MCF 10A (cell line): ENCODE measurements around the gene MLF1. TPM values are rescaled to one million over a fixed set of nuclear protein-coding genes. Genes with fewer than 3 reads are reported as not detected.
"Not testable (repeated sequence)": the region's sequence is repeated elsewhere in the genome, so short reads cannot be mapped to it uniquely, and the experiment has no call there.

Experiments
- BruUV-seq: library from RNA; stranded (reverse); fragments of 400-500 nt; replicated peaks from 2 replicates; lab custom pipeline; 2021; lab: Mats Ljungman, UMichigan
- CTCF ChIA-PET: fragments of 300-600 bp; sonication (Branson Sonifier 250); formaldehyde crosslinking; extraction: SDS; loops from one replicate; lab custom pipeline; 2021; ENCODE audit warnings: antibody characterized with exemption, inconsistent platforms; lab: Yijun Ruan, JAX
- POLR2A ChIA-PET: fragments of 300-600, 350-650 bp; sonication (Branson Sonifier 250); formaldehyde crosslinking; extraction: SDS; loops from one replicate; lab custom pipeline; 2020; ENCODE audit warnings: antibody characterized with exemption, inconsistent platforms; lab: Yijun Ruan, JAX
- DNase-seq: peaks from one replicate; pipeline ENCODE4 v3.0.0-alpha.2; 2018; ENCODE audit not compliant: unreplicated experiment
- H3K27ac Mint-ChIP-seq: one replicate; pipeline ENCODE4 v1.8.0; 2022; ENCODE audit warnings: mild to moderate bottlenecking, low read depth, mixed read lengths; ENCODE audit not compliant: unreplicated experiment
- H3K27me3 Mint-ChIP-seq: one replicate; pipeline ENCODE4 v1.8.0; 2022; ENCODE audit warnings: mixed read lengths; ENCODE audit not compliant: insufficient read depth, unreplicated experiment
- H3K36me3 Mint-ChIP-seq: one replicate; pipeline ENCODE4 v1.8.0; 2022; ENCODE audit warnings: mild to moderate bottlenecking, moderate library complexity, mixed read lengths; ENCODE audit not compliant: insufficient read depth, unreplicated experiment
- H3K4me1 Mint-ChIP-seq: one replicate; pipeline ENCODE4 v1.8.0; 2022; ENCODE audit warnings: mixed read lengths; ENCODE audit not compliant: insufficient read depth, unreplicated experiment
- H3K4me3 Mint-ChIP-seq: one replicate; pipeline ENCODE4 v1.8.0; 2022; ENCODE audit warnings: mild to moderate bottlenecking, moderate library complexity, mixed read lengths; ENCODE audit not compliant: unreplicated experiment
- H3K9me3 Mint-ChIP-seq: one replicate; pipeline ENCODE4 v1.8.0; 2022; ENCODE audit warnings: mixed read lengths; ENCODE audit not compliant: unreplicated experiment
- intact Hi-C: fragments of 100-400 bp; cut with micrococcal nuclease; formaldehyde crosslinking; loops from 2 replicates; pipeline ENCODE4 v1.14.1; 2022
- total RNA-seq: library from RNA; stranded (reverse); gene quantifications from 2 replicates; pipeline ENCODE4 v1.2.3, GENCODE V29; 2022
- TF ChIP-seq, protein P1 (sequence below): fragments of 200-600 bp; IDR thresholded peaks from one replicate; pipeline ENCODE4 v1.8.0; 2022; ENCODE audit warnings: antibody characterized with exemption, mild to moderate bottlenecking; ENCODE audit not compliant: unreplicated experiment

Gene MLF1
- total RNA-seq, 1 experiment from 2014 or later: 6.8 TPM

GRCh38 chr3:158539414-158540014 is 31.5 kb upstream of the MLF1 start:
- peak; percentile 61 for DNase-seq
- intact Hi-C loops: loop anchor here (1.0 to 10.0 kb wide), 3 partner anchors 105 to 445 kb away; partner anchors contain the start of gene GFM1
- ChIA-PET POLR2A (interaction anchor here (0.7 to 1.9 kb wide), 2 partner anchors 105 to 188 kb away, joined by 3 to 10 read pairs; partner anchors contain the start of gene GFM1), CTCF (interaction anchor here (0.6 to 3.2 kb wide), 33 partner anchors 9 to 1014 kb away, joined by 3 to 25 read pairs (median 4); partner anchors contain the start of genes GFM1, MLF1 and RSRC1)
- Mint-ChIP-seq H3K36me3 (no peaks in the 10 kb centered on the region), H3K4me1 (no peaks in the 10 kb centered on the region), H3K9me3 (no peaks in the 10 kb centered on the region), H3K27me3 (no peaks in the 10 kb centered on the region), H3K4me3 (no peak overlapping the region), H3K27ac (no peak overlapping the region)
- no TSS peak for BruUV-seq
- TF ChIP-seq, protein P1, sequence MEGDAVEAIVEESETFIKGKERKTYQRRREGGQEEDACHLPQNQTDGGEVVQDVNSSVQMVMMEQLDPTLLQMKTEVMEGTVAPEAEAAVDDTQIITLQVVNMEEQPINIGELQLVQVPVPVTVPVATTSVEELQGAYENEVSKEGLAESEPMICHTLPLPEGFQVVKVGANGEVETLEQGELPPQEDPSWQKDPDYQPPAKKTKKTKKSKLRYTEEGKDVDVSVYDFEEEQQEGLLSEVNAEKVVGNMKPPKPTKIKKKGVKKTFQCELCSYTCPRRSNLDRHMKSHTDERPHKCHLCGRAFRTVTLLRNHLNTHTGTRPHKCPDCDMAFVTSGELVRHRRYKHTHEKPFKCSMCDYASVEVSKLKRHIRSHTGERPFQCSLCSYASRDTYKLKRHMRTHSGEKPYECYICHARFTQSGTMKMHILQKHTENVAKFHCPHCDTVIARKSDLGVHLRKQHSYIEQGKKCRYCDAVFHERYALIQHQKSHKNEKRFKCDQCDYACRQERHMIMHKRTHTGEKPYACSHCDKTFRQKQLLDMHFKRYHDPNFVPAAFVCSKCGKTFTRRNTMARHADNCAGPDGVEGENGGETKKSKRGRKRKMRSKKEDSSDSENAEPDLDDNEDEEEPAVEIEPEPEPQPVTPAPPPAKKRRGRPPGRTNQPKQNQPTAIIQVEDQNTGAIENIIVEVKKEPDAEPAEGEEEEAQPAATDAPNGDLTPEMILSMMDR: peak; percentile 51

GRCh38 chr3:158540066-158540465 is 30.9 kb upstream of the MLF1 start:
- no peaks in the 10 kb centered on the region for H3K9me3 Mint-ChIP-seq
- DNase-seq: no peak
- H3K27me3 Mint-ChIP-seq: no peaks in the 10 kb centered on the region
- H3K4me1 Mint-ChIP-seq: no peaks in the 10 kb centered on the region
- H3K36me3 Mint-ChIP-seq: peaks cover 2% of the 10 kb centered on the region
- no peak overlapping the region for H3K4me3 Mint-ChIP-seq
- TF ChIP-seq, protein P1: no peak
- no TSS peak for BruUV-seq
- intact Hi-C loops: no loop called here
- ChIA-PET CTCF (interaction anchor here (0.6 to 3.2 kb wide), 20 partner anchors 9 to 1015 kb away, joined by 3 to 25 read pairs (median 4); partner anchors contain the start of gene GFM1), POLR2A (interaction anchor here (1.9 kb wide), 1 partner anchor 104 kb away, joined by 10 read pairs; the partner anchor contains the start of gene GFM1)
- no peak overlapping the region for H3K27ac Mint-ChIP-seq

DNA sequence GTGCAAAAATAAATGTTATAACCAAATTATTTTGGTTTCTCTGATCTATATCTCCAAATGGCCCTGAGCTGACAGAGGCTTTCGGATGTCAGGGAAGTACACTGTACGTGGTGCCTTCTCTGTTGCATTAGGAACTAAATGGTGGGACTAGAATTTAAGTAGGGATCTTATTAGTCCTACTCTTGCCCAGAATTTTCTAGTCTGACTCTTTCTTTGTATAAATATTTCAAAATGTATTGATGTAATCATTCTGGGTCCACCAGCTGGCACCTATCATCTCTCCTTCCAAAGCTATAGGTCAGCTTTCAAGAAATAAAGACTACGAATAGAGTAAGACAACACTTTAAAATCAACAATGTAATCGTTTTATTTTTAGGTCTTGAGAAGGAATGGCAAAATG is 22.3 kb upstream of the MLF1 start:
- H3K9me3 Mint-ChIP-seq: no peaks in the 10 kb centered on the region
- CTCF ChIA-PET: no interaction called here
- POLR2A ChIA-PET: no interaction called here
- H3K4me1 Mint-ChIP-seq: no peaks in the 10 kb centered on the region
- no peak overlapping the region for H3K4me3 Mint-ChIP-seq
- H3K27ac Mint-ChIP-seq: no peak overlapping the region
- H3K27me3 Mint-ChIP-seq: no peaks in the 10 kb centered on the region
- no TSS peak for BruUV-seq
- peaks cover 6% of the 10 kb centered on the region for H3K36me3 Mint-ChIP-seq
- DNase-seq: no peak
- TF ChIP-seq, protein P1: no peak
- intact Hi-C loops: no loop called here

- intact Hi-C loops, H3K36me3 Mint-ChIP-seq, H3K27ac Mint-ChIP-seq, DNase-seq, H3K9me3 Mint-ChIP-seq, BruUV-seq, H3K4me3 Mint-ChIP-seq, POLR2A ChIA-PET, H3K4me1 Mint-ChIP-seq, H3K27me3 Mint-ChIP-seq: not testable (repeated sequence)
- CTCF ChIA-PET: interaction anchor here (0.6 to 1.8 kb wide), 6 partner anchors 10 to 1017 kb away, joined by 3 to 11 read pairs (median 3); no protein-coding TSS in a partner anchor
Measured at GRCh38 chr3:158549938-158550337, 21.1 kb upstream of the MLF1 start.
